ENCODE measurements around the gene PARD6B. TPM values are rescaled to one million over a fixed set of nuclear protein-coding genes. Genes with fewer than 3 reads are reported as not detected.

Gene PARD6B
- polyA plus RNA-seq, 1 donor from 2014 or later = 5.9 TPM

GRCh38 chr20:50724851-50725723 lies 6.3 kb upstream of the PARD6B start:
- Histone ChIP-seq H3K4me2 (ENCODE audit: low read length) (no peak overlapping the region), H3K79me2 (replicated peaks; ENCODE audit: insufficient read depth, low read length) (no peaks in the 10 kb centered on the region), H3K27me3 (ENCODE audit: insufficient read depth, low read depth, low read length) (no peaks in the 10 kb centered on the region), H2AFZ (ENCODE audit: low read depth, low read length) (no peak overlapping the region), H3K9me2 (ENCODE audit: insufficient read depth, low read length) (no peaks in the 10 kb centered on the region), H3F3A (ENCODE audit: insufficient read depth, low read length, poor library complexity, severe bottlenecking) (no peaks in the 10 kb centered on the region), H3K36me3 (ENCODE audit: insufficient read depth, low read length) (no peaks in the 10 kb centered on the region), H3K9me3 (ENCODE audit: low read length) (no peaks in the 10 kb centered on the region), H3K4me3 (ENCODE audit: low read length) (no peak overlapping the region), H3K9ac (ENCODE audit: low read length) (no peak overlapping the region), H3K27ac (ENCODE audit: low read length) (no peak overlapping the region), H4K20me1 (ENCODE audit: insufficient read depth) (no peaks in the 10 kb centered on the region)
- TF ChIP-seq REST (IDR thresholded peaks at IDR 0.05; ENCODE audit: borderline replicate concordance) (no peak), POLR2AphosphoS5 (IDR thresholded peaks at IDR 0.05) (no peak), MXI1 (conservative IDR thresholded peaks at IDR 0.05; ENCODE audit: poor library complexity, severe bottlenecking) (no peak), EP300 (conservative IDR thresholded peaks at IDR 0.05; ENCODE audit: poor library complexity, severe bottlenecking) (no peak), TAF1 (IDR thresholded peaks at IDR 0.05; ENCODE audit: low read depth) (no peak), CTCF (IDR thresholded peaks at IDR 0.05; ENCODE audit: poor library complexity, severe bottlenecking) (no peak), EZH2 (IDR thresholded peaks at IDR 0.05; ENCODE audit: borderline replicate concordance, insufficient read depth, low read length, poor library complexity, severe bottlenecking) (no peak), RAD21 (conservative IDR thresholded peaks at IDR 0.05) (no peak)

DNA sequence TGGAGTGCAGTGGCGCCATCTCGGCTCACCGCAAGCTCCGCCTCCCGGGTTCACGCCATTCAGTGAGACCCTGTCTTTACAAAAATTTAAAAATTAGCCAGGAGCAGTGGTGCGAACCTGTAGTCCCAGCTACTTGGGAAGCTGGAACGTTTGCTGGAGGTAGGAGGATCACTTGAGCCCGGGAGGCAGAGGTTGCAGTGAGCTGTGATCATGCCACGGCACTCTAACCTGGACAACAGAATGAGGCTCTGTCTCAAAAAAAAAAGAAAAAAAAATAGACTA lies 5.7 kb upstream of the PARD6B start:
- Histone ChIP-seq H3K9me3 (ENCODE audit: low read length) (no peaks in the 10 kb centered on the region), H3K79me2 (replicated peaks; ENCODE audit: insufficient read depth, low read length) (no peaks in the 10 kb centered on the region), H3K27ac (ENCODE audit: low read length) (no peak overlapping the region), H3K9ac (ENCODE audit: low read length) (no peak overlapping the region), H3F3A (ENCODE audit: insufficient read depth, low read length, poor library complexity, severe bottlenecking) (no peaks in the 10 kb centered on the region), H3K36me3 (ENCODE audit: insufficient read depth, low read length) (no peaks in the 10 kb centered on the region), H3K9me2 (ENCODE audit: insufficient read depth, low read length) (no peaks in the 10 kb centered on the region), H3K4me3 (ENCODE audit: low read length) (no peak overlapping the region), H3K4me2 (ENCODE audit: low read length) (no peak overlapping the region), H3K27me3 (ENCODE audit: insufficient read depth, low read depth, low read length) (no peaks in the 10 kb centered on the region), H4K20me1 (ENCODE audit: insufficient read depth) (no peaks in the 10 kb centered on the region), H2AFZ (ENCODE audit: low read depth, low read length) (no peak overlapping the region)
- TF ChIP-seq EP300 (conservative IDR thresholded peaks at IDR 0.05; ENCODE audit: poor library complexity, severe bottlenecking) = no peak
- TF ChIP-seq MXI1 (conservative IDR thresholded peaks at IDR 0.05; ENCODE audit: poor library complexity, severe bottlenecking) = no peak
- no peak for TF ChIP-seq SMC3 (conservative IDR thresholded peaks at IDR 0.05; ENCODE audit: poor library complexity)
- TF ChIP-seq TAF1 (IDR thresholded peaks at IDR 0.05; ENCODE audit: low read depth) = no peak
- no peak for TF ChIP-seq CTCF (IDR thresholded peaks at IDR 0.05; ENCODE audit: poor library complexity, severe bottlenecking)
- no peak for TF ChIP-seq RAD21 (conservative IDR thresholded peaks at IDR 0.05)
- no peak for TF ChIP-seq POLR2AphosphoS5 (IDR thresholded peaks at IDR 0.05)
- no peak for TF ChIP-seq REST (IDR thresholded peaks at IDR 0.05; ENCODE audit: borderline replicate concordance)
- no peak for TF ChIP-seq EZH2 (IDR thresholded peaks at IDR 0.05; ENCODE audit: borderline replicate concordance, insufficient read depth, low read length, poor library complexity, severe bottlenecking)

Data from neural cell (in vitro differentiated cells).